ENCODE data around the gene TTC23L. TPM values are rescaled to one million over a fixed set of nuclear protein-coding genes. Genes with fewer than 3 reads are reported as not detected.

The TTC23L gene
- total RNA-seq, 1 experiment from 2014 or later = 3.9 TPM

GRCh38 chr5:34900652-34901051, 61.7 kb downstream of the TTC23L start:
- no peaks in the 10 kb centered on the region for H3K79me2 ChIP-seq (ENCODE audit: low read depth)
- H4K20me1 ChIP-seq (ENCODE audit: insufficient read depth) = no peaks in the 10 kb centered on the region
- no peak for TF ChIP-seq EZH2 (IDR thresholded peaks at IDR 0.05; ENCODE audit: low read depth)
- no peak for TF ChIP-seq CTCF (conservative IDR thresholded peaks at IDR 0.05)
- H3F3A ChIP-seq (ENCODE audit: insufficient read depth, low read depth) = peaks cover 14% of the 10 kb centered on the region; the same call in 1 of the 2 replicates
- H3K4me1 ChIP-seq (replicated peaks; ENCODE audit: insufficient read depth) = peaks cover 17% of the 10 kb centered on the region
- H3K9me3 ChIP-seq (ENCODE audit: insufficient read depth, low read depth) = no peaks in the 10 kb centered on the region
- no peak for DNase-seq
- H3K4me2 ChIP-seq = no peak overlapping the region
- no peaks in the 10 kb centered on the region for H3K27me3 ChIP-seq (ENCODE audit: insufficient read depth, low read depth)
- CTCF ChIA-PET = interaction anchor here (0.5 to 3.4 kb wide), 3 partner anchors 29 to 425 kb away, joined by 3 to 34 read pairs (median 4); partner anchors contain the start of gene DNAJC21
- H2AFZ ChIP-seq = no peak overlapping the region
- H3K36me3 ChIP-seq (ENCODE audit: low read depth) = no peaks in the 10 kb centered on the region
- no peaks in the 10 kb centered on the region for H3K9me2 ChIP-seq (ENCODE audit: insufficient read depth)
- BruUV-seq (replicated peaks) = no TSS peak
- H3K27ac ChIP-seq = no peak overlapping the region
- POLR2A ChIA-PET (ENCODE audit: unreplicated experiment) = interaction anchor here (0.6 kb wide), 1 partner anchor 92 kb away, joined by 4 read pairs; no protein-coding TSS in a partner anchor
- H3K4me3 ChIP-seq = no peak overlapping the region
- intact Hi-C loops (cut with micrococcal nuclease; ENCODE audit: unreplicated experiment) = no loop called here

DNA sequence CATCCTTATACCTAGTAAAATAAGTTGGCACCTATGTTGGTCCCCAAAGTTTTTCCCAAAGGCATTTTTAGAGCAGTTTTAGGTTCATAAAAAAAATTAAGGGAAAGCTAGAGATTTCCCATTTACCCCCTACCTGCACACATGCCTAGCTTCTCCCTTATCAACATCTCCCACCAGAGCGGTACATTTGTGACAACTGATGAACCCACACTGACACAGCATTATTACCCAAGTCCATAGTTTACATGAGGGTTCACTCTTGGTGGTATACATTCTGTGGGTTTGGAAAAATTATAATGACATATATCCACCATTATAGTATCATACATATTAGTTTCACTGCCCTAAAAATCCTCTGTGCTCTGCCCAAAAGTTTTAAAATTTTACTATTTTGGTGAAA, 64.3 kb downstream of the TTC23L start:
- POLR2A ChIA-PET (ENCODE audit: unreplicated experiment) = interaction anchor here (0.6 to 1.2 kb wide), 3 partner anchors 12 to 56 kb away, joined by 4 to 13 read pairs (median 8); partner anchors contain the start of genes BRIX1, DNAJC21 and RAD1

GRCh38 chr5:34905564-34905963, 66.6 kb downstream of the TTC23L start:
- Histone ChIP-seq H3K27me3 (ENCODE audit: insufficient read depth, low read depth) (no peaks in the 10 kb centered on the region), H4K20me1 (ENCODE audit: insufficient read depth) (no peaks in the 10 kb centered on the region), H3F3A (ENCODE audit: insufficient read depth, low read depth) (0 out of 2 replicates have a peak, but pooled peaks cover 3% of the 10 kb centered on the region), H3K79me2 (ENCODE audit: low read depth) (no peaks in the 10 kb centered on the region), H3K4me1 (replicated peaks; ENCODE audit: insufficient read depth) (no peaks in the 10 kb centered on the region), H3K4me3 (no peak overlapping the region), H3K27ac (no peak overlapping the region), H3K4me2 (no peak overlapping the region), H3K9me3 (ENCODE audit: insufficient read depth, low read depth) (no peaks in the 10 kb centered on the region), H3K9me2 (ENCODE audit: insufficient read depth) (no peaks in the 10 kb centered on the region), H3K36me3 (ENCODE audit: low read depth) (peaks cover 15% of the 10 kb centered on the region), H2AFZ (no peak overlapping the region)
- BruUV-seq (replicated peaks) = no TSS peak
- intact Hi-C loops (cut with micrococcal nuclease; ENCODE audit: unreplicated experiment) = no loop called here
- CTCF ChIA-PET = interaction anchor here (1.0 to 1.3 kb wide), 2 partner anchors 98 to 419 kb away, joined by 3 read pairs; no protein-coding TSS in a partner anchor
- POLR2A ChIA-PET (ENCODE audit: unreplicated experiment) = no interaction called here
- TF ChIP-seq CTCF (conservative IDR thresholded peaks at IDR 0.05) (peak; percentile 65), EZH2 (IDR thresholded peaks at IDR 0.05; ENCODE audit: low read depth) (no peak)
- DNase-seq = no peak

More for the DNA sequence above, 64.3 kb downstream of the TTC23L start:
- Histone ChIP-seq H3K4me1 (replicated peaks; ENCODE audit: insufficient read depth) (peaks cover 5% of the 10 kb centered on the region; the same call in 1 of the 2 replicates), H3K4me2 (no peak overlapping the region), H3K4me3 (no peak overlapping the region), H3K9me3 (ENCODE audit: insufficient read depth, low read depth) (no peaks in the 10 kb centered on the region), H3K27me3 (ENCODE audit: insufficient read depth, low read depth) (no peaks in the 10 kb centered on the region), H3K9me2 (ENCODE audit: insufficient read depth) (no peaks in the 10 kb centered on the region), H3K27ac (no peak overlapping the region), H4K20me1 (ENCODE audit: insufficient read depth) (no peaks in the 10 kb centered on the region), H3K36me3 (ENCODE audit: low read depth) (no peaks in the 10 kb centered on the region), H3K79me2 (ENCODE audit: low read depth) (no peaks in the 10 kb centered on the region), H2AFZ (no peak overlapping the region), H3F3A (ENCODE audit: insufficient read depth, low read depth) (peaks cover 14% of the 10 kb centered on the region; the same call in 1 of the 2 replicates)
- intact Hi-C loops (cut with micrococcal nuclease; ENCODE audit: unreplicated experiment) = no loop called here
- BruUV-seq (replicated peaks) = no TSS peak
- no peak for DNase-seq
- CTCF ChIA-PET = interaction anchor here (0.6 to 1.0 kb wide), 5 partner anchors 12 to 1560 kb away, joined by 3 to 7 read pairs (median 3); partner anchors contain the start of genes BRIX1 and RAD1
- TF ChIP-seq CTCF (conservative IDR thresholded peaks at IDR 0.05) (no peak), EZH2 (IDR thresholded peaks at IDR 0.05; ENCODE audit: low read depth) (no peak)

All from PC-9 (cell line).